GM19351 (cell line): Measurements from ENCODE around the gene CX3CR1.
A peak's percentile ranks its signal among the peaks of the same experiment; 100 is the strongest.

ENCODE experiments used
- ATAC-seq: cut with Tn5 transposase; IDR thresholded peaks from one replicate; pipeline ENCODE4 v1.9.1; 2021; ENCODE audit warnings: mild to moderate bottlenecking, moderate library complexity; ENCODE audit not compliant: unreplicated experiment

The CX3CR1 gene

DNA sequence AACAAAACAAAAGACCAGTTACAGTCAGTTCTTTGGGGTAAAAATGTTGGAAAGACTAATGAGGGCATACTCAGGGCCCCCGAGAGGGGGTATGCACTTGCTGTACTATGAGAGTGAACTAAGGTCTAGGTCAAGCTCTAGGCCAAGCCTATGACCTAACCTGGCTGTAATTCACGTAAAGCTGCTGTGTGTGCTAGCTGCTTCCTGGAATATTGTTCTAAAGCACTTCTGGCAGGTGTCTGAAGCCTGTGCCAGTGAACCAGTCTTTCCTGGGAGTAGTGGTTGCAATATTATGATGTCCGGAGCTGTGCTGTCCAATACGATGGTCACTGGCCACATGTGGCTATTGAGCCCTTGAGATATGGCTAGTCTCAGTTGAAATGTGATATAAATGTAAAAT, 13.1 kb upstream of the CX3CR1 start:
- ATAC-seq, result no peak

DNA sequence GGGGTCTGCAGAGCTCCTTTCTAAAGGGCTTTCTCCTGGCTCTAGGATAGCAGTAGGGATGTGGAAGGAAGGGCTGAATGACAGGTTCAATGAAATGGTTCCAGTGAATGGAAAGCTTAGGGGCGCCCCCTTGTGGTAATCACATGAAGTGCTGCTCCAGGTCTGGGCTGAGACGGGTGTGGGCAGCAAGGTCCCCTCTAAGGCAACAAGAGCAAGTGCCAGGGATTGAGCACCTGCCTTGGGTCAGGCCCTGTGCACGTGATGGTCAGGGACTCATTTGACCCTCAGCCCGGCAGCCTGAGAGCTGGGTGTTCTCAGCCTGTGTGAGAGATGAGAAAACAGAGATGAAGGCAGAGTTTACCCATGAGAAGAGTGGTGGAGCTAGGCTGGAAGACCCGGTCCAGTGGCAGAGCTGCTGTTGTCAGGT, 12.1 kb upstream of the CX3CR1 start:
- no peak for ATAC-seq

DNA sequence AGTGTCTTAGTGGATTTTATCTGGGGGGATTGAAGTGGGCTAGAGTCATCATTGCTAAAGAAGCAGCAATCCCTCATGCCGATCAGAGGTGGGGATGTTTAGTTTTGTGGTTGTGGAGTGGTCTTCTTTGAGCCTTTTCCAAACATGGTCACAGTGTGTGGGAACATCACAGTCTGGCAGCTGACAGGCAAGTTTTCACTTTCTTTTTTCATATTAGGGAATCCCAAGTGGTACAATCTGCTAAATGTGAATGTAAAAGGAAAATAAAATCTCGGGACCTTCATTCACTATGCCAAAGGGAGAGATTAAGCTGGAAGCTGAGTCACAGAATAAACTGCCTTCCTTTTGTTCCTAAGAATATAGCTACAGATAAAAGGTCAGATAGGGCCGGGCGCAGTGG, 10.4 kb upstream of the CX3CR1 start:
- no peak for ATAC-seq

DNA sequence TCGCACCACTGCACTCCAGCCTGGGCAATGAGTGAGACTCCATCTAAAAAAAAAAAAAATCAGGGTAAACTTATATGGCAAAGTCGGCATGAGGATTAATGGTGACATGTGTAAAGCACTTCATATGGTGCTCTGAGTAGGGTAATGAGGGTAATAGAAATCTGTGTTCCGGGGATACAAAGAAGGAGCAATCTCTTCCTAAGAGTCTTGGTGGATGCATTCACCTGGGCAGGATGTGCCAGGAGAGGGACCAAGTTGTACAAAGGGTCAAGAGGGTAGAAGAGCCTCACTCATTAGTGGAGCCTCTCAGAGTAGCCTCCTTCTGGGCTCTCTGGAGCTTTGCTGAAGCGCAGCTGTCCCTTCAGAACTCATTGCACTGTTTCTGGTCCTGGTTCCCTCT, 9.3 kb upstream of the CX3CR1 start:
- no peak for ATAC-seq

DNA sequence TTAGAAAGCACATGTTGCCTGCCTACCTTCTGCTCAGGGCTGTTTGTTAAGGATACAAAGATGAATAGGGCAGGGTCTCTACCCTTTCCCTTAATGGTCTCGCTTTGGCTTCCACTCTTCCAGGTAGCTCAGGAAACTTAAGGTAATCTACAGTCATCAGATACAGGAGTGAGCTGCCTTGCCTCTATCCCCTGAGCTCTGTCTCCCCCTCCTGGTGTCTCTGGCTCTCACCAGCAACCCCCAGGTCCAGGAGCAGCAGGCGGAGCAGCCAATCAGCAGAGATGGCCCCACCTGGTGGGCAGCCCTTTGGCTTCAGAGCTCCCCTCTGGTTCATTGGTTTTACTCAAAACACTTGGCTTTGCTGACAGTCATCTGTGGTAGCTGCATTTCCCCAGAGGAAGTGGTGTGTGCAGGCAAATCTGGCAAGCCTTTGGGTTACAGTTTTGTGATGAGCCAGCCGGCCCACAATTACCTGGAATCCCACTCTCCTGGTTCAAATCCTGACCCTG, 8.5 kb upstream of the CX3CR1 start:
- ATAC-seq, result peak; percentile 98

DNA sequence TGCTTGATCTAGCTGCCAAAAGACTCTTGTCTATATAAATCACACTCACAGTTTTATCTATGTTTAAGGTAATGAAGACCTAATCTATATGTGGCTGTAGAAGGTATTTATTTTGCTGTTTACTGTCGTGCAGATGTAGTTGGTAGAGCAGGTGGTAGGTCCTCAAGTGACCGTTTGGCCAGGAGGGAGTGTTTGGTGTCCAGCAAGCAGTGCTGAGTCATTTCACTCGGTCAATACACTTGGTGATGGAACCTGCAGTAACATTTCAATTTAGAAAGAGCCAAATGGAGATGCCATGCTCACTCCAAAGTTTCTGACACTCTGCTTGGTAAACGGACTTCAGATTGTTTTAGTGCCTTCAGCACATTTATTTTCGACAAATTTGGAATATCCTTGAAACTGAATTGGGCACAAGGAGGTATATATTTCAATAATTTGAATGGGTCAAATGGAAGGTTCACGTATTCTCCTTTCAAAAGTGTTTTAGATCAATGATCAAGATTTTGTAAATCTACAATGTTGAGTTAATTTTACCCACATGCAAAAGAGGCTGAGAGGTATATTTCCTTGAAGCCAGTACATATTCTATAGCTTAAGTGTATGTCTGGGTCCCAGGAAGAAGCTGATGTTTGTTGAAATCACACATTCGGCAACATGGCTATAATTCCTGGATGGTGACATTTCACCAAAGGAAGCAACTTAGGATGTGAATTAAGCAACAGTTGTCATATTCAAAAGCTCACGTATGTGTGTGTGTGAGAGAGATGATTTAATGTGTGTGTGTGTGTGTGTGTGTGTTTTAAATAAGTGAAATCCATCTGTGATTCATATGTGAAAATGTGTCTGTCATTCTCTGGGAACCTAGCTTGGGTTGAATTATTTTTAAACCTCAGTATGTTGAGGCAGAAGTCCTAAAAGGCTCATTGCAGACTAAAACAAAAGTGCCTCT, 7.7 kb upstream of the CX3CR1 start:
- ATAC-seq, result no peak

DNA sequence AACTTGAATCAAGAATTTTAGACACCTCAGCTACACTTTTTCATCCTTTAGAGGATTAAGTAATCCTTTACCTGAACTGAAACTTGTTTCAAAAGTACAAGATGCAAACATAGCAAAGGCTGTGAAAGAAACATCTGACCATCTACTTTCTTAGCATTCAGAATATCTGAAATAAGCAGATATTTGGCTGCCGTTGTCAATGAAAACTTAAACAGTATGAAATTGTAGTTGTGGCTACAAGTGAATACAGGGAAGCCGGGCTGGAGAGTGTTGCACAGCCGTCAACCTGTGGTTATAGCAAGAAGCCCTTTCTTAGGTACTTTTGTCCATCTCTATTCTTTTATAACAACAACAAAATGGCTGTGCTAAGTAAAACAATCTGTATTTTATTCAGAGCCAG, 6.9 kb upstream of the CX3CR1 start:
- no peak for ATAC-seq

DNA sequence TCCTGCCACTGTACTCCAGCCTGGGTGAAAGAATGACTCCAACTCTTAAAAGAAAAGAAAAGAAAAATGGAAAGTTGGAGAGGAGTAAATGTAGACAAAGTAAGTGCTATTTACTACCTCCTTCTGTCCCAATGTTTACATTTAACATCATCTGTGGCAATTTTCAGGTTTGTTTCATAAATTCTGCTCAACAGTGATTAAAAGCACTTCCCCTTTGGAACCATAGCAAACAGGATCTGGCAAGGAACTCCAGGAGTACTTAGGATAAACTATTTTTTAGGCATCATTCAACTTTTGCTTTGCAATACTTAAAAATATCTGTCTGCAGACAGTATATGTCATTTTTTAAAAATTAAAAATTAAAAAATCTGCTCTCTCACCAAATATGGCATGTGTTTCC, 5.5 kb upstream of the CX3CR1 start:
- no peak for ATAC-seq

DNA sequence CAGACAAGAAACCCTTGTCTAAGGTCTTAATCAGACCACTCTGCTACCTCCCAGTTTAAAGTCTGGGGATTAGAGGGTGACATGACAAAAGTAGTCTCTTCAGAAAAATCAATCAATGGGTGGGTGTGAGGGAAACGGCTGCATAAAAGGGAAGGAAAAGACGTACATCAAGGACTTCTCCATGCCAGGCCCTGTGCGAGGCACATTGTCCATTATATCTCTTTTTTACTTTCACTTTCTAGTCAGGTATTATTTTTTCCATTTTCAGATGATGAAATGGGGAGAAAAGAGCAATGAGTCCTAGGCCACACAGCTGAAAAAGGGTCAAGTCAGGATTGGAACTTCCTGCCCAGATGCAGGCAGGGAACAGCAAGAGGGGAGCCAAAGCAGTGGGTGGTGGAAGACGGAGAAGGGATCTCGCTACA, 4.6 kb upstream of the CX3CR1 start:
- no peak for ATAC-seq

DNA sequence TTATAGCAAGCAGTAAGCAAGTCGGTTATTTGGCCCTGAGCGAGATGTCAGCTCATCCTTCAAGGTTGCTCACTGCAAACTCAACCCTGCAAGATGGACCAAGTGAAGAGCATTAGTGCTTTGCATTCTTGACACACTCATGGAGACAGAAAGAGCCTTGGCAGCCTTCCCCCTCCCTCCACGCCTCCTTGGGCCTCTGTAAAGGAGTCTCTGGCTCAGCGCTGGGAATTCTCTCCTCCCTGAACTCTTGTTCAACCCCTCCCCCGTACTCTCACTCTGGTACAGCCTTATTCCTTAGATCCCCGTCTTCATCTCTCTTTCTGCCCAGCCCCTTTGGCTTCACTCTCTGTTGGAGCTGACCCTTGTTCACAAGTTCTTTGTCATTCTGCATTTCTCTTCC, 2.2 kb upstream of the CX3CR1 start:
- no peak for ATAC-seq

DNA sequence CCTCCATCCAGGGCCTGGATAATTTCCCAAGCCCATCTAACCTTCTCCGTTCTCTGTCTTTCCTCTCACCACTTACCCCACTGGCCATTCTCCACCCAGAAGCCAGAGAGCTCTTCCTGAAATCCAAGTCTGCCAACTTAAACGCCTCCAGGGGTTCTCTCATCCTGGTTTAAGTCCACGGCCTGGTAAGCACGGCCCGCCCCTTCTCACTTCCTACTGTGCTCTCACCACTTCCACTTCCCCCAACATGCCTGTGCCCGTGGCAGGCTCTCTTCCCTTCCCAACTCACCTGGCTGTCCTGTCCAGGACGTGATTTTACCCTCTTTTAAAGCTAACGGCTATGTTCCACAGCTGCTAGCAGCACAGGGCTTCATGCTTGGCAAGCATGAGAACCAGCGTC, 1.7 kb upstream of the CX3CR1 start:
- no peak for ATAC-seq

DNA sequence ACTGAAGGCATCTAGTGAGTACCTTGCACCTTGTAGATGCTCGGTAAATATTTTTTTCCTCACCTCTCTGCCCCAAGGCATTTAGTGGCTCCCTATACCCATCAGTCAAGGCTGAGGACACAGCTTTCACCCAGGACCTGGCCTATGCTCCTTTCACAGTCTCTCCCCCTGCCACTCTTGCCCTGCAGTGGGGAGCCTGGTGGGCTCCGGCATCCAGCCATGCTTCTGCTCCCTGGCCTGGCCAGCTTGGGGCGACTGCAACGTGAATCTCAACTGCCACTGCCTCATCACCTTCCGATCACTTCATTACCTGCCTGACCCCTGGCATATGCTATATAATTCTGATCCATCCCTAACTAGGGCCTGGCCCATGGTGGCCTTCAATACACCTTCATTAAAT, 735 bp upstream of the CX3CR1 start:
- ATAC-seq, result no peak

DNA sequence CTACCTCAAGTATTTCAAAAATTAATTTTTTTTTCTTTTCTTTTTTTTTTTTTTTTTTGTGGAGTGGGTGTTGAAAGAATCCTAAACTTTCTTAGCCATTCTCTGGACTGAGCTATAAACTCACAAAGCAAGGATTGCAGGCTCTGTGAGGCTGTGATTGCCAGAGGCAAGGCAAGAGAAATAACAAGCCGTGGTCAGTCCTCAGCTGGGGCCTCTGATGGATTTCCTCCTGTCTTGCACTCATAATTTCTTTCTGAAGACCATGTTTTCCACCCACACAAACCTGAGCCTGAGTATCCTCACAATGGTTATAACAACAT, 1.3 kb downstream of the CX3CR1 start:
- no peak for ATAC-seq

DNA sequence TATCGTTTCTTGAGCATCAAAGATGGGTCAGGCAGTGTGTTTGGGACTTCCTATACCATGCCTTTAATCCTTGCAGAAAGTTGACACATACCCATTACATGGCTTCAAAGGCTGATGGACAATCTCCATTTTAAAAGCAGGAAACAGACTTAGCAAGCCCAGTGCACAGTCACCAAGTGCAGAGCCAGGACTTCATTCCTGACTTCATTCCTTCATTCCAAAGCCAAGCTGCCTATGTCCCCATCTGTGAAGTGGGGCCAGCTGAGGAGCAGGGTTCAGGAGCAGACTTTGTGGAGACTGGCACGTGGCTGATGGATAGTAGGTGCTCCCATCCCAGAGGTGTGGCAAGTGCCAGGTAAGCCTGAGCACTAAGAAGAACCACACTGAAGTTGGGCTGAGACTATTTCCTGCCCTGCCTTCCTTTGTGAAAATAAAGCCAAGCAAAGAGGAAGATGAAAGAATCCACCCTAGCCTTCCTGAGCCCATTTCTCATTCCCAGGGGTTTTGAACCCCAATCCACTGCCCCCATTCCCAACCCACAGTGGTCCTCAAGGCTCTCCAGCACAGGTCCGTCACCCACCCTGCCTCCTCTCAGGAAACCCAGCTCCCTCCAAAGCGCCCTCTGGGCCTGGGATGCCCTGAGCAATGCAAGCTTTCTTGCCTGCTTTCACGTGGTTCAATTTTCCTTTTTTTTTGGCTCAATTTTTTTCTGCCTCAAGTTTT, 1.8 kb downstream of the CX3CR1 start:
- ATAC-seq, result no peak

DNA sequence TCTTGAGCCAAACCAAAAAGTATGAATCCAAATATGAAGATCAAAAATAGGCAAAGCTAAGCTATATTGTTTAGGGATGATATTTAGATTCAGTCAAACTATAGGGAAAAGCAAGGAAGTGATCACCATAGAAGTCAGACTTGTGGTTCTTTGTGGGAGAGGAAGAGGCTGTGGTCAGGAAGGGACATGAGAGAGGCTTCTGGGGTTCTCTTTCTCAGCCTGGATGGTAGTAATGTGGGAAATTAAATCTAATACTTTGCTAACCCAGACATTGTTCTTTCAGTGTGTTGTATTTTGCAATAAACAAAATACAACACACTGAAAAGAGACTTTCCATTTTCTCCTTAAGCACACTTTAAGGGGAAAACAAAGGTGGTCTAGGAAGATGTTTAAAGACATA, 3.1 kb downstream of the CX3CR1 start:
- ATAC-seq, result no peak

DNA sequence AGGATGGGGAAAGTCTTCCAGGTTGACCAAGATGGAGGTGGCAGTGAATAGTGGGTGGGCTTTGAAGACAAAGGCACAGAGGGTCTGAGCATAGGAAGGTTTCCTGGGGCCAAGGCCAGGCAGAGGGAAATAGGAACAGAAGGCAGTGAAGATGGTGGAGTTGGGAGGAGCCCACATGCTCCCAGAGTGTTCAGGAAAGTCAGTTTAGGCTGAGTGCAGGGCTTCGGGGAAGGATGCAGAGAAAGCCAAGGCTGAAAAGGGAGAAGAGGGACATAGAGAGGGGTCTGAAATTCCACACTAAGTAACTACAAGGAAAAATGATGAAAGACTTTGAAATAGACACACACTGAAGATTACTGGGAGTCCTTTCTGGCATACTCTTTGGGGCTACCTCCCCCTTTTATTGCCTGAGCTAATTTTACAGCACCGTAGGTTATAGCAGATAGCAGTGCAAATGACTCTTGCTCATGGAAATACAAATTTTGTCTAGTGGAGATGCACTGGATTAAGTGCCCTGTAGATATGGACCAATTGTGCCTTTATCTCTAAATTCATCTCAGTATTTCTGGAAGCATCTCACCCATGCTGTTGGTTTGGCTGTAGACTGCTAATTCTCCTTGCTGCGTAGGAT, 3.8 kb downstream of the CX3CR1 start:
- ATAC-seq, result no peak

DNA sequence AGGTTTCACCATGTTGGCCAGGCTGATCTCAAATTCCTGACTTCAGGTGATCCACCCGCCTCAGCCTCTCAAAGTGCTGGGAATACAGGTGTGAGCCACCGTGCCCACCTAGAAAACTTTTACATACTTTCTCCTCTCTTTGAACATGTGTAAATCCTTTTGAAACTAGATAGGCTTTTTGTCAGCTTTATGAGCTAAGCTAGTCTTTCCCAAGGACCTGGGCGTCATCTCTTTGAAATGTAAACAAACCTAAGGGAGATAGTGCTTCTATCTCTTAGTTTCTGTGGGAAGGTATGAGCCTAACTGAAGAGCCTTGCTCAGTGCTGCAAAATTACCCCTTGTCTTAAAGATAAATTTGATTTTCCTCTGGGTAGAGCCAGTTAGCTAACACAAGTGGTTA, 4.8 kb downstream of the CX3CR1 start:
- no peak for ATAC-seq

DNA sequence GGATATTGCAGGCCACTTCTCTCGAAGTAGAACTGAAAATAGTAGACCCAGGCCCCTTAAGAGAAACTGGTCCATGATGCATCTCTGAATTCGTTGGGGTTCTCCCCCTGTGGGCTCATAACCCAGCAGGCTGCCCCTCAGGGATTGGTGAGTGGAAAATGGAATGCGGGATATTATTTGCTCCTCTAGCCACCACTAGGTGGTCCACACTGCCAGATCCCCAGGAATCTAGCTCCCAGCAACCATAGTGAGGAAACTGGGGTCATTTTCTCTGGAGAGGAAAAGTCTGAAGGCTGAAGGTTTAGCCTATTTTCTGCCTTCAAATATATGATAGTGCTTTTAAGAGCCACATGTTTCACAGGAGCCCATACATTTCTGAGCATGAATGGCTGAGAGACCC, 6.7 kb downstream of the CX3CR1 start:
- no peak for ATAC-seq

DNA sequence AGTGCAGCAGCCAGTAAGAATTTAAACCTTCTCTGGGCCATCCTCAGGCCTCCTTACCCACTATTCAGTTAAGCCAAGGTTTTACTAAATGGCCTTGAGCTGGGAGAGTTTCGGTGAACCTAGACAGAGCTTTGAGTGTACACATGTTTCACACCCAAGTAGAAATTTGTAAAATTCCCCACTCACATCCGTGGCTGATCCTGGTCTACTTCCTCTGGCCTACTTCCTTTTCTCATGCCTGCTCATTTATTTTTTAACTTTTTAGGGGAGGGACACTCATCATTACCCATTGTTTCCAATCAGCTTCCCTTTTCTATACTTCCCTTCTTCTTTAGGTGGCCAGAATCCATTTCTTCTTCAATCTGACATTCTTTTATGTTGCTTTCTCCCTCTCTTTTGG, 7.6 kb downstream of the CX3CR1 start:
- ATAC-seq, result no peak

DNA sequence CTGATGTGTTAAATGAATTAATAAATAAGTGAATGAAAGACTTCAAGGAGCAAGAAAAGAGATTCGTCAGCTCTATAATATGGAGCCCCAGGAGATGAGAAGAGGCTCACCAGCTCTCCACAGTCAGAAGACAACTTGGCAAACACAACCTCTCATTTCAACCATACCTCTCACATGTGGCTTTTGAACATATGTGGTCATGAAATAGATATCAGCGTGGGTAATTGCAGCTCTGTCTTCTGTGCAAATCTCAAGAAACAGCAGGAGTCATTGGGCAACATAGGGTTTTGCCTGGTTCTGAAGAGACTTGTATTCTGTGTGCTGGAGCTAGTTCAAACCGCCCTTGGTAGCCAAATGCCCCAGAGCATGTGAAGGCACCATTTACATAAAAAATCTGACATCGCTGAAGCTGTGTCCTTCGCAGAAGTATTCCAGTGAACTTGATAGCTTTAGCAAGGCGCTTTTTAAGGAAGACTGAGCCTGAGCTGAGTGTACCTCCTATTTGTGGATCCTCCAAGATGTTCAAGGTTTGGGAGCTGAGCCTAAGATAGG, 8.4 kb downstream of the CX3CR1 start:
- no peak for ATAC-seq

DNA sequence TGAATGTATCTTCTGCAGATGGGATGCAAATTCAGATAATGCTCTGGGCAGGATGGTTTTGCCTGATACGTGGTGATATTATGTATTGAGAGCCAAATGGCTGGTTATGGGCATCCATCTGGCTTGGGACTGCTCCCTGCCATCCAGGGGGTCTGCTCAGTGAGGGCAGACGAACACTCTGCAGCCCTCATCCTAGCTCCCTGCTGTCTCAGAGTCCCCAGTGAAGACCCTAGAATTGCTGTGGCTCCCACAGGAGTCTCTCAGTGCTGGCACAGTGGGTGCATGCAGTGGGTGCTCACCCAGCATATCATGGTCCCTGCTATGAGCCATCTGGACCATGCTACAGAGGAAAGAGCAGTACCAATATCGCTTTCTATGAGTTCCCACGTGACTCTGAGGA, 10.3 kb downstream of the CX3CR1 start:
- no peak for ATAC-seq

DNA sequence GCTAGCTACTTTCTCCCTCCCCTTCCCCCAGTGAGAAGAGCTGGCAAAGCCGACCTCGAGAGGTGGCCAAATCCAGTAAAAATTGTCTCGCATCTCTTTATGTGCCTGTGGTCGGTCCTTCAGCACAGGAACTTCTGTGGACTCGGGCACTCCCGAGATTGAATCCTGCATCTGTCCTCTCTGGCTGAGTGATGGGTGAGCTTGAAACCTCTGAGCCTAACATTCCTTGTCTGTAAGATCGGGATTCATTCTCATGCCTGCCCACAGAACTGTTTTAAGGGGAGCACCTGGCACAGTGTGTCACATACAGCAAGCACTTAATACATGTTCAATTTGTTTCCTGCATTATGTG, 11.3 kb downstream of the CX3CR1 start:
- no peak for ATAC-seq
